Activated naive CD4-positive, alpha-beta T cell treated with anti-CD3 and anti-CD28 coated beads, Interleukin-2, amount 50 U/mL, for 16 hours (primary cell): Measurements from ENCODE around the gene FOLR1.
"Not testable (repeated sequence)": the region's sequence is repeated elsewhere in the genome, so short reads cannot be mapped to it uniquely, and the experiment has no call there.

Source experiments
- DNase-seq: peaks from one replicate; pipeline ENCODE4 v3.0.0-alpha.2; 2020

Gene FOLR1

DNA sequence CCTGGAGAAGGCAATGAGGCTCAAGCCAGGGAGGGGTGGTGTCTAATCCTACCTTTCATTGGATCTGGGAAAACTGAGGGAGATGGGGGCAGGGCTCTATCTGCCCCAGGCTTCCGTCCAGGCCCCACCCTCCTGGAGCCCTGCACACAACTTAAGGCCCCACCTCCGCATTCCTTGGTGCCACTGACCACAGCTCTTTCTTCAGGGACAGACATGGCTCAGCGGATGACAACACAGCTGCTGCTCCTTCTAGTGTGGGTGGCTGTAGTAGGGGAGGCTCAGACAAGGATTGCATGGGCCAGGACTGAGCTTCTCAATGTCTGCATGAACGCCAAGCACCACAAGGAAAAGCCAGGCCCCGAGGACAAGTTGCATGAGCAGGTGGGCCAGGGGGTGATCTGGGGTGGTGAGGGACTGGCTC is at the start of gene FOLR1:
Gene FOLR1 (plus strand): TSS at position 180 of the 421 bp plus-strand sequence. CDS start 34 bp downstream, at position 214.
- no peak for DNase-seq

DNA sequence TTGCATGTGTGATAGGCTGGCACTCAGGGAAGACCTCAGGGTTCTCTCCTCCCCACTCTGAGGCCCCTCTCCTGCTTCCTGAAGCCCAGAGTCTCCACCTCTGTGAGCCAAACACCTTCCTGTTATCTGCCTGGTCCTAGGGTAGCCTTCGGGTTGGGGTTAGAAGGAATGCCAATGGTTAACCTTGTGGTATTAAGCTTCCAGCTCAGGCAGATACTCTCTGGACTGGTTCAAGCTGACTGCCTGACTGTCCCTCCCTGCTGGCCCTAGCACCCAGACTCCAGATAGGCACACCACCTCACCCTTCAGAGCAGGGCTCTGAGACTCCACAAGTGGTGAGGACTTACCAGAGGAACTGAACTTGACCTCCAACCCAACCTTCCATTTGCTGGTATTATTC is 49.4 kb upstream of the FOLR1 start:
- DNase-seq, result not testable (repeated sequence)

DNA sequence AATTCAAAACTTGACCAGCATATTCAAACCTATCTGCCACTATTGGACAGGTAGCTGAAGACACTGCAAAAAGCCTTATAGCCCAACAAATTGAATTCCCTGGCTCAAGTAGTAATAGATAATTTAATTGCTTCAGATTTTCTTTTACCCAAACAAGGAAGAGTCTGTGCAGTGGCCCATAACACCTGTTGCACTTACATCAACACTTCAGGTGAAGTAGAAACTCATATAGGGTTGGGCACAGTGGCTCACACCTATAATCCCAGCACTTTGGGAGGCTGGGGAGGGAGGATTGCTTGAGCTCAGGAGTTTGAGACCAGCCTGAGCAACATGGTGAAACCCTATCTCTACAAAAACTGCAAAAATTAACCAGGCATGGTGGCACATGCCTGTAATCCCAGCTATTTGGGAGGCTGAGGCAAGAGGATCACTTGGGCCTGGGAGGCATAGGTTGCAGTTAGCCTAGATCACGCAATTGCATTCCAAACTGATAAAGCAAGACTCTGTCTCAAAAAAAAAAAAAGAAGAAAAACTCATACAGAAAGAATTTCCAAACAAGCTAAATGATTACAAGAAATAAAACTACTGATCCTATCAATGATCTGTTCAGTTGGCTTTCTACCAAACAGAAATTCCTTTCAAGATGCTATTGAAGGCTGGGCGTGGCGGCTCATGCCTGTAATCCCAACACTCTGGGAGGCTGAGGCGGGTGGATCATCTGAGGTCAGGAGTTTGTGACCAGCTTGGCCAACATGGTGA is 47.0 kb upstream of the FOLR1 start:
- DNase-seq, result no peak

DNA sequence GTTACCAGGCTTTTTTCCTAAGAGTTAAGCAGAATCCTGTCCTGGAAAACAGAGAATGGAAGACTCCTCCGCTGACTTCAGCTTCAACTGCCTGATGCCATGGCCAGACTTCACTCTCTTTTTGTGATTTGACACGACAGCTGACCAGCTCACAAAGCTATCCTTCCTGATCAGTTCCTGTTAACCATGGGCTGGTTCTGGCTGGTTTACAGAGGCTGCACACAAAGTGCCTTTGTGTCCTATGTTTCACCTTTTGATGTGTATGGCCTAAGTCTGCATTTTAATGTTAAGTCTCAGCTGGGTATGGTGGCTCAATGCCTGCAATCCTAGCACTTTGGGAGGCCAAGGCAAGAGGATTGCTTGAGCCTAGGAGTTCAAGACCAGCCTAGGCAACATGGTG is 45.3 kb upstream of the FOLR1 start:
- DNase-seq, result no peak

DNA sequence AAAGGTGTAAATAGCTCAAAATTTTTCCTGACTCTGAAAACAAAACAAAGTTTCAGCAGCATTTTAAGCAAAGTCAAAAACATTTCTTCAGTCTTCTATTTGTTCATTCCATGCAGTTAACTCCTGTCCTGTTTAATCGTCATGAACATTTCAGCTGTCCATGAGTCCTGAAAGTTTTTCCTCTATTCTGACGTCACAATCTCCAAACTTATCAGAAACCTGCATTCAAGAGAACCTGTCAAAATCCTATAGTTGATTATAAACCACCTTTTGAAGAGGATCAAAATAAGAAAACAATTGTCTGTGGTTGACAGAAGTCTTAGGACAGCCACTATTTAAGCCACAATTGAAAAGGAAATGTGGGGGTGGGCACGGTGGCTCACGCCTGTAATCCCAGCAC is 41.1 kb upstream of the FOLR1 start:
- DNase-seq, result no peak

DNA sequence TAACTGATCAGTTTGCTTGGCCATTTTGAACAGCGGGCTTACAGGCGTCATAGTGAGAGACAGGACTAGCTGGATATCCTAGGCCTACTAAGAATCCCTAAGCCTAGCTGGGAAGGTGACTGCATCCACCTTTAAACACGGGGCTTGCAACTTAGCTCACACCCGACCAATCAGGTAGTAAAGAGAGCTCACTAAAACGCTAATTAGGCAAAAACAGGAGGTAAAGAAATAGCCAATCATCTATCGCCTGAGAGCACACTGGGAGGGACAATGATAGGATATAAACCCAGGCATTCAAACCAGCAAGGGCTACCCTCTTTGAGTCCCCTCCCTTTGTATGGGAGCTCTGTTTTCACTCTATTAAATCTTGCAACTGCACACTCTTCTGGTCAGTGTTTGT is 38.1 kb upstream of the FOLR1 start:
- DNase-seq, result not testable (repeated sequence)

DNA sequence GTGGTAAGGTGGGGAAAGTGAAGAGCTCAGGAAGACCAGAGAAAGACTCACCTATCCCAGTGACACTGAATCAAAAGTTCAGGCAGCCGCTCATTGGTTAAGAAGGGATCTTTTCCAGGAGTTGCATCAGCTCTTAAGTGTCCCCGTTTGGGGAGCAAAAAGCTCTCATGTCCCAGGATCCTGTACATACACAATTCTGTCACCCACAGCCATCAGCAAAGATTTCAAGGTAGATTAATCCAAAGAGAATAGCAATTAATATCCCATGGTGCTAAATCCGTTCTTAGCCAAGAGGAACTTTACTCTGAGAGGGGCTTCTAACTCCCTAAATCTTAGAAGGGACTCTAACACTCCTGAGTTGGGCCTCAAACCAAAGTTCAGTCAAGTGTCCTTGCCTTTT is 37.1 kb upstream of the FOLR1 start:
- no peak for DNase-seq

DNA sequence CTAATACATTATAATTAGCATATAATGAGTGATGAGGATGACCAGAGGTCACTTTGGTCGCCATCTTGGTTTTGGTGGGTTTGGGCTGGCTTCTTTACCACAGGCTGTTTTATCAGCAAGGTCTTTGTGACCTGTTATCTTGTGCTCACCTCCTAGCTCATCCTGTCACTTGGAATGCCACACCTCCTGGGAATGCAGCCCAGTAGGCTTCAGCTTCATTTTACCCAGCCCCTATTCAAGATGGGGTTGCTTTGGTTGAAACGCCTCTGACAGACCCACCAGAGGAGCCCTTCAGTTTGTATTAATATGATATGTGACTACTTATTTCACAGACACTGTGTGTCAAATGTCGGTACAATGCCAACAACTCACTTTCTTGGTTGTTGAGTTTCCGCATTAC is 36.2 kb upstream of the FOLR1 start:
- no peak for DNase-seq

DNA sequence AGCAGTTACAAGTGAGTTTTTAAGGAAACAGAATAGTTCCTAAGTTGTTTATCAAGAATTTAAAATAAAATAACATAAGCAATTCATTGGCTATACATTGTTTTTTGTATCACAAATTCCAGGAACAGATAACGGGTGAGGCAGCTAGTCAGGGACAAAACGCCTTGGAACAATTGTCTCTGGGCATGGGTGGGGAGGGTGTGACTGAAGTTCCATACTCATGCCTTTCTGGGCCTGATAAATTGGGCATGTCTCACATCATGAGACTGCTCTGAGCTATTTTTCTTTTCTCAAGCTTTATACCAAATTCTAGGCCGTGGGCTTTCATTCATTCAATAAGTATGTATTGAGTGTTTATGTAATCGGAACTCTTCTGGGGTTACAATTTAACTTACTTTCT is 34.8 kb upstream of the FOLR1 start:
- DNase-seq, result no peak

DNA sequence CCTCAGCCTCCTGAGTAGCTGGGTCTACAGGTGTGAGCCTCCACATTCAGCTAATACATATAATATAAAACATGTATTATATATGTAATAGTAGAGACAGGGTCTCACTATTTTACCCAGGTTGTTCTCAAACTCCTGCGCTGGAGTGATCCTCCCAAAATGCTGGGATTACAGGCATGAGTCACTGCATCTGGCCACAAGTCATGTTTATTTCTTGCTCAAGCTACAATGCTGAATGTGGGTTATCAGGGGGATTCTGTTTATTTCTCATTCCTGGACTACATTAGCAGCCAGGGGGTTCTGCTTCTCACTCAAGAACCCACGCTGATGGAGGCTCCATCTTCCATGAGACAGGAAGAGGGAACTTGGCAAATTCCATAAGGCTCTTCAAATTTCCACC is 31.6 kb upstream of the FOLR1 start:
- DNase-seq, result no peak

DNA sequence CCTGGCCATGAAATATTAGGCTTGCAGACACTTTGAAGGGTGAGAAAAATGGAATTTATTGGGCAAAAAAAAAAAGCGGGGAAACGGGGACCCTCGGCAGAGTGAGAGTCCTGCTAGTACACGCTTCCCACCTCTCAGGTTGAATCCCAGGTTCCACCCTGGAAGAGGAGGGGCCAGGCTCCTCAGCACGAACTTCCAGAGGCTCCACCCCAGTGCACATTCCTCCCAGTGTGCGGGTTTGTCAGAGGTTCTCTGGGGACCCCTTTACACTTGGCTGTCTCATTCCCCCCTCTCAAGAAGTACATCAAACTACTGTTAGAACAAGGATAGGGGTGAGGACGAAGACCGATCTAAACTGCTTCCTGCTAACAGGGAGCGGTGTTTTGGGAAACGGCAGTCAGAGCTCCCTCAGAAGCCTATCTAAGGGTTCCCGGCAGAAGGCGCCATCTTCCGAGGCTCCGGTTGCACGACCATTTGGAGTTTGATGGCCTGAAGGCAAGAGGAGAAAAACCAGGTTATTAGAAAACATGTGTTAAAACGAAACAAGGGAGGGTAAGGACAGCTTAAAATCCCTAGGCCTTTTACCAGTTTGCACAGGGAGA is 28.9 kb upstream of the FOLR1 start:
- DNase-seq, result no peak

DNA sequence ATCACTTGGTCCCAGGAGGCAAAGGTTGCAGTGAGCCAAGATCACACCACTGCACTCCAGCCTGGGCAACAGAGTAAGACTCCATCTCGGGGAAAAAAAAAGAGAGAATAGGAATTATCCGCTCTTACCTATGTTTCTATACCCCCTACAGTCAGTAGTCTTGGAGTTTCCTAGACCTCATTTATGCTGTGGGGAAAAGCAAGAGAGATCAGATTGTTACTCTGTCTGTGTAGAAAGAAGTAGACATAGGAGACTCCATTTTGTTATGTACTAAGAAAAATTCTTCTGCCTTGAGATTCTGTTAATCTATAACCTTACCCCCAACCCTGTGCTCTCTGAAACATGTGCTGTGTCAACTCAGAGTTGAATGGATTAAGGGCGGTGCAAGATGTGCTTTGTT is 27.8 kb upstream of the FOLR1 start:
- not testable (repeated sequence) for DNase-seq

DNA sequence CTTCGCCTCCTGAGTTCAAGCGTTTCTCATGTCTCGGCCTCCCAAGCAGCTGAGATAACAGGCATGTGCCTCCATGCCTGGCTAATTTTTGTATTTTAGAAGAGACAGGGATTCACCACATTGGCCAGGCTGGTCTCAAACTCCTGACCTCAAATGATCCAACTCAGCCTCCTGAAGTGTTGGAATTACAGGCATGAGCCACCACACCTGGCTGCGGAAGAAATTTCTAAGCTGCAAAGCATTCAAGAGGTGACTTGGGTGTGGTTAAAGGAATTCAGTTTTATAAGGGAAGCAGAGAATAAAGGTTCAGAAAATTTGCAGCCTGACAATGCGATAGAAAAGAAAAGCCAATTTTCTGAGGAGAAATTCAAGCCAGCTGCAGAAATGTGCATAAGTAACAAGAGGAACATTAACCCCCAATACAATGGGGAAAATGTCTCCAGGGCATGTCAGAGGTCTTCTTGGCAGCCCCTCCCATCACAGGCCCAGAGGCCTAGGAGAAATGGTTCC is 22.8 kb upstream of the FOLR1 start:
- DNase-seq, result not testable (repeated sequence)

DNA sequence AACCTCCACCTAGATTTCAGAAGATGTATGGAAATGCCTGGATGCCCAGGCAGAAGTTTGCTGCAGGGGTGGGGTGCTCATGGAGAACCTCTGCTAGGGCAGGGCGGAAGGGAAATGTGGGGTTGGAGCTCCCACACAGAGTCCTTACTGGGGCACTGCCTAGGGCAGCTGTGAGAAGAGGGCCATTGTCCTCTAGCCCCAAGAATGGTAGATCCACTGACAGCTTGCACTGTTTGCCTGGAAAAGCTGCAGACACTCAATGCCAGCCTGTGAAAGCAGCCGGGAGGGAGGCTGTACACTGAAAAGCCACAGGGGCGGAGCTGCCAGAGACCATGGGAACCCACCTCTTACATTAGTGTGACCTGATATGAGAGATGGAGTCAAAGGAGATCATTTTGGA is 22.2 kb upstream of the FOLR1 start:
- not testable (repeated sequence) for DNase-seq

DNA sequence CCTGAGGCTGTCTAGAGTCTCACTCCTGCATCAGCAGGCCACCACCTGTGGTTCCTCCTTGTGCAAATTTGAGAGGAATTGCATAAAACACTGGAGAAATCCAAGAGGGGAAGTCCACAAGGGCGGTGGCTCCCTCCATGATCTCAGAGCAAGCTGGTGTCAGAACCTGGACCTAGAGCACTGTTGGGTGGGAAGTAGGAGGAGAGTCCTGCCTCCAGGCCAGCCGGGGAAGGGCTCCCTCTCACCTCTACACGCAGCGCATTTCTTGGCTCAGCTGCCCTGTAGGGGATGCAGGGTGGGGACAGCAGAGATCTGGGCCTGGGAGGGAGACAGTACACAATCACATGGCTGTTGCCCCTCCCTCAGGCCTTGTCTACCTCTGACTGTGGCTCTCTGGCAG is 19.9 kb upstream of the FOLR1 start:
- DNase-seq, result not testable (repeated sequence)

DNA sequence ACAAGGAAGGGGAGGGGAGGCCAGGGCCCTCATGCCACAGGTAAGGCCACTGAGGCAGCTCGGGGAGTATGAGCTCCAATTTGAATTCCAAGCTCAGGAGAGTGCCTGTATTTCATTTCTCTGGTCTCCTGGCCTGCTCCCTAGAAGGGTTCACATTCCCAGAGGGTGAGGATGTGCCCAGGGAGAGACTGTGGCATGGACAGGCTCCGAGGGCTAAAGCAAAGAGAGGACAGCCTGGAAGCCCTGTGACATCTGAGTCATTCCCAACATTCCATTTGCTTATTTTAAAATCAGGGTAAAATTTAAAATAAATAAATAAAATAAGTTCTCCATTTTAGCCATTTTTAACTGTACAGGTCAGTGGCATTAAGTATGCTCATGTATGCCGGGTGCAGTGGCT is 18.6 kb upstream of the FOLR1 start:
- no peak for DNase-seq

DNA sequence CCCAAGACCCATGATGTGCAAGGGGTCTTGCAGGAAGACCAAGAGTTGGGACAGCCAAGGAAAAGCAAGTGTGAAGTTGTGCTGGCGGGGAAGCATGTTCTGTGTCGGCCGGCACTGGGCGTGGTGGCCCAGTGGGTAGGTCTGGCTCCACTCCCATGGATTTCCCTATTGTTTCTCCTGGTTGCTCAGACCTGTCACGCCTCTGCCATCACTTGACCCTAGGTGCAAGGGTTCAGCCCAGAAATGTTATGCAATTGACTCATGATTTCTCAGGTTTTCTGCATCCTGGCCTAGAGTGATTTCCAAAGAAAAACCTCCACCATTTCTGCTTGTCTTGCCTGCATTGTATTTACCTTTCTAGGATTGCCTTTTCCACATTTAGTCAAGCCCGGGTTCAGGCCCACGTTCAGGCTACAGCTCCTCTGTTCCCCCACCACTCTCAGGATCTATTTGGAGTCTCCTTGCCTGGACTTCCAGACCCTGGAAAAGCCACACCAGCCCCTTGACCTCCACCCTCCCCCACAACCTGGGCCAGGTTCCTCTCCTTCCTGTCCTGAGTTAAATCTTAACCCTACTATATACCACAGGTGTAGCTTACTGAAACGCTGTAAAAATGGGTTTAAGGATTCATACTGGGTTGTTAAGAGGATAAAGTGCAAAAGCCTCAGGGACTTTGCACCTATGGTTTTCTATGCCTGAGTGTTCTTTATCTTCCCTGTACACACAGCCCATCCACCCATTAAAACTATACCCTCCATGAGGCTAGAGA is 17.5 kb upstream of the FOLR1 start:
- DNase-seq, result no peak

DNA sequence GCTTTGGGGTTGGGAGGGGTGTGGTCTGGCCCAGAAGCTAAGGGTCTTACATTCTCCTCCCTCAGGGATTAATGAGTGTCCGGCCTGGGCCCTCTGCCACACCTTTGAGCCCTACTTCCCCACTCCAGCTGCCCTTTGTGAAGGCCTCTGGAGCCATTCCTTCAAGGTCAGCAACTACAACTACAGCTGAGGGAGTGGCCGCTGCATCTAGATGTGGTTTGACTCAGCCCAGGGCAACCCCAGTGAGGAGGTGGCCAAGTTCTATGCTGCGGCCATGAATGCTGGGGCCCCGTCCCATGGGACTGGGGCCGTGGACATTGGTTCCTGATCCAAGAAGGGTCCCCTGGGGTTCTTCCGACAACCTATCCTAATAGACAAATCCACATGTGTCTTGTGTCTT is 14.3 kb upstream of the FOLR1 start:
- no peak for DNase-seq

DNA sequence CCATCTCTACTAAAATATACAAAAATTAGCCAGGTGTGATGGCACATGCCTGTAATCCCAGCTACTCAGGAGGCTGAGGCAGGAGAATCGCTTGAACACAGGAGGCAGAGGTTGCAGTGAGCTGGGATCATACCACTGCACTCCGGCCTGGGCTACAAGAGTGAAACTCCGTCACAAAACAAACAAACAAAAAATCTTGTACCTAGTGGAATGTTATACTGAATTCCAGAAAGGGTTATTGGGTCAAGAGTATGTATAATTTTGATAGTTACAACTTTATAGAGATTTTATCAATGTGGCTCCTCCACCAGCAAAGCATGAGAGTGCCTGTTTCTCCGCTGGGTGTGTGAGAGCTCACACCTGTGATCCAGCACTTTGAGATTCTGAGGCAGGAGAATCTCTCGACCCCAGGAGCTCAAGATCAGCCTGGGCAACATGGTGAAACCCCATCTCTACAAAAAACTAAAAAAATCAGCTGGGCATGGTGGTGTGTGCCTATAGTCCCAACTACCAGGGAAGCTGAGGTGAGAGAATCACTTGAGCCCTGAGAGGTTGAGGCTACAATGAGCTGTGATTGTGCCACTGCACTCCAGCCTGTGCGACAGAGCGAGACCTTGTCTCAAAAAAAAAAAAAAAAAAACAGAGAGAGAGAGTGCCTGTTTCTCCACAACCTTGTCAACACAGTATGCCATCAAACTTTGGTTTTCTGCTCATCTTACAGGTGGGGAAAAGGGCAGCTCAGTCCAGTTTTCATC is 12.7 kb upstream of the FOLR1 start:
- DNase-seq, result no peak

DNA sequence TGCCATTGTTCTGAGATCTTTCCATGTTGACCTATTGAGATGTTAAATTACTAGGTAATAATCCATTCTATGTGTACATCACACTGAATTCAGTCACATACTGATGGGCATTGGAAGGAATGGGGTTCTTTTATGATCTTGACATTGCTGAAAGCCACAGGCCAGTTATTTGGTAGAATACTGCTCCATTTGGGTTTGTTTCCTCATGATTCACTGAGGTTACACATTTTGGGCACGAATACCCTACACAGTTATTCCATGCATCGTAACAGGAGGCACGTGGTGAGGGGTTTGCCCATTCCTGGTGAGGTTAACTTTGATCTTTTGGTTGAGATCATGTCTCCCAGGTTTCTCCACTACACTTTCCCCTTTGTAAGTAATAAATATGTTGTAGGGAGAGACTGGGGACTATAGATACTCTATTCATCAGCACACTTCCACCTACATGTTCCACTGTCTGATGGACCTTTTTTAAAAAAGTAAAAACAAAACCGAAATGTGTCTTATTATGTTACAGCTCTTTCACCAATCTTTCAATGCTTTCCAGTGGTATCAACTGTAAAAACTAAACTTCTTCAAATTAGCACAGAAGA is 12.0 kb upstream of the FOLR1 start:
- DNase-seq, result no peak

DNA sequence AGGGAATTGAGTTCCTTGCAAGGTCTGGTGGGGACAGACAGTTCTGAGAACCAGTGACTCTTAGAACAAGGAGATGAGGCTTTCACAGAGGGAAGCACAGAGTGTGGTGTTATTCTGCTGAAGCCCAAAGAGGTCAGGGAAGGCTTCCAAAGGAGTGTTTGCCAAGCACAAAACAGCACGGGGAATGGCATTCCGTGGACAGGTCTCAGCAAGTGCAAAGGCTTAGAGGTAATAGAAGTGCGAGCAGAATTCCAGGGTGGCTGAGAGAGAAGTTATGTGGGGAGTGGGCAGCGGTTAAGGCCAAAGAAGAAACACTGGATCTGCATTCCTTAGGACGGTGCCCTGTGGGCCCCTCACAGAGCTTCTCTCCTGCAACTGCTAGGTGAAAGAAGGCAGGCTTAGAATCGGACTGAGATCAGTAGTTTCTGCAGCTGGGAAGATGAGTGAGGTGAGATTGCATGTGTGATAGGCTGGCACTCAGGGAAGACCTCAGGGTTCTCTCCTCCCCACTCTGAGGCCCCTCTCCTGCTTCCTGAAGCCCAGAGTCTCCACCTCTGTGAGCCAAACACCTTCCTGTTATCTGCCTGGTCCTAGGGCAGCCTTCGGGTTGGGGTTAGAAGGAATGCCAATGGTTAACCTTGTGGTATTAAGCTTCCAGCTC is 10.9 kb upstream of the FOLR1 start:
- DNase-seq, result not testable (repeated sequence)

DNA sequence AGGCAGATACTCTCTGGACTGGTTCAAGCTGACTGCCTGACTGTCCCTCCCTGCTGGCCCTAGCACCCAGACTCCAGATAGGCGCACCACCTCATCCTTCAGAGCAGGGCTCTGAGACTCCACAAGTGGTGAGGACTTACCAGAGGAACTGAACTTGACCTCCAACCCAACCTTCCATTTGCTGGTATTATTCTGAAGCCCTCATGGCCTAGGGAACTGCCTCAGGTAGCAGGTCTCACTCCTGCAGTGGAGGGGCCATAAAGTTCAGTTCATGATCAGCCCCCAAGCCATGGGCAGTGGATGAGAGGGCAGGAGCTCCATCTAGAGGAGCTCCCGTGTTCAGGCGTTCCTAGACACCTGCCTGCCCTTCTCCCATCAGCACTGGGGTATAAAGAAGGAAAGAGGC is 10.4 kb upstream of the FOLR1 start:
- DNase-seq, result not testable (repeated sequence)
